ENCODE data around the gene PCDHB16.
"Not testable (repeated sequence)": the region's sequence is repeated elsewhere in the genome, so short reads cannot be mapped to it uniquely, and the experiment has no call there.

PCDHB16 gene

GRCh38 chr5:141182248-141182647, at the start of gene PCDHB16:
PCDHB16 (plus strand) TSS chr5:141182387; CDS start chr5:141182560, 173 bp downstream.
- peaks cover 57% of the 10 kb centered on the region for H3K36me3 Mint-ChIP-seq (ENCODE audit: low read depth)
- peak; percentile 33 to 50 (median 35) for TF ChIP-seq CTCF (IDR thresholded peaks at IDR 0.05; ENCODE audit: unreplicated experiment in 3 of 3)
- peak within 1 kb of the TSS; percentile 89 to 94 (median 91) for H3K4me3 Mint-ChIP-seq
- H3K27ac Mint-ChIP-seq: peak within 1 kb of the TSS; percentile 90 to 99 (median 98)
- peaks cover 3% of the 10 kb centered on the region for H3K27me3 Mint-ChIP-seq (ENCODE audit: low read depth)
- peaks cover 55% of the 10 kb centered on the region for H3K9me3 Mint-ChIP-seq
- no peaks in the 10 kb centered on the region for H3K4me1 Mint-ChIP-seq

- peaks cover 86% of the 10 kb centered on the region for H3K36me3 Mint-ChIP-seq (ENCODE audit: low read depth)
- peak within 1 kb of the TSS; percentile 72 to 96 (median 94) for H3K27ac Mint-ChIP-seq
- peak within 1 kb of the TSS; percentile 85 to 90 (median 86) for H3K4me3 Mint-ChIP-seq
- no peaks in the 10 kb centered on the region for H3K4me1 Mint-ChIP-seq
- TF ChIP-seq CTCF (IDR thresholded peaks at IDR 0.05; ENCODE audit: unreplicated experiment in 3 of 3): peak in 1 of 3 experiments; percentile 13
- H3K9me3 Mint-ChIP-seq: peaks cover 81% of the 10 kb centered on the region
- H3K27me3 Mint-ChIP-seq (ENCODE audit: low read depth): no peaks in the 10 kb centered on the region
Observed at GRCh38 chr5:141135030-141135717, 47.0 kb upstream of the PCDHB16 start, which contains the start of gene PCDHB5. PCDHB5 (plus strand) TSS chr5:141135206; CDS start chr5:141135435, 229 bp downstream.

- Mint-ChIP-seq H3K27ac (peak overlapping the region in 2 of 3 experiments; percentile 94 to 96), H3K4me1 (no peaks in the 10 kb centered on the region), H3K9me3 (peaks cover 79% of the 10 kb centered on the region), H3K27me3 (ENCODE audit: low read depth) (no peaks in the 10 kb centered on the region), H3K4me3 (peak overlapping the region; percentile 85 to 90 (median 86)), H3K36me3 (ENCODE audit: low read depth) (peaks cover 81% of the 10 kb centered on the region)
- no peak for TF ChIP-seq CTCF (IDR thresholded peaks at IDR 0.05; ENCODE audit: unreplicated experiment in 3 of 3)
Observed at GRCh38 chr5:141135718-141136266, 46.4 kb upstream of the PCDHB16 start.

- Mint-ChIP-seq H3K9me3 (peaks cover 73% of the 10 kb centered on the region), H3K36me3 (ENCODE audit: low read depth) (peaks cover 75% of the 10 kb centered on the region)
- H3K27me3 Mint-ChIP-seq (ENCODE audit: low read depth): not testable (repeated sequence)
Observed at GRCh38 chr5:141137346-141137745, 44.8 kb upstream of the PCDHB16 start.

GRCh38 chr5:141149812-141150211, 32.4 kb upstream of the PCDHB16 start, which contains the start of gene PCDHB6:
PCDHB6 (plus strand) TSS chr5:141150057; CDS start chr5:141150258, 201 bp downstream.
- H3K27me3 Mint-ChIP-seq (ENCODE audit: low read depth): no peaks in the 10 kb centered on the region
- H3K4me3 Mint-ChIP-seq: no peak within 1 kb of the TSS

More at GRCh38 chr5:141137346-141137745, 44.8 kb upstream of the PCDHB16 start:
- H3K4me3 Mint-ChIP-seq, H3K27ac Mint-ChIP-seq, H3K4me1 Mint-ChIP-seq: not testable (repeated sequence)

More at GRCh38 chr5:141149812-141150211, 32.4 kb upstream of the PCDHB16 start, which contains the start of gene PCDHB6:
- no peak for TF ChIP-seq CTCF (IDR thresholded peaks at IDR 0.05; ENCODE audit: unreplicated experiment in 3 of 3)
- Mint-ChIP-seq H3K27ac (no peak within 1 kb of the TSS), H3K4me1 (no peaks in the 10 kb centered on the region), H3K36me3 (ENCODE audit: low read depth) (peaks cover 54% of the 10 kb centered on the region), H3K9me3 (peaks cover 63% of the 10 kb centered on the region)
